ENCODE results near the gene LARGE1. TPM values are rescaled to one million over a fixed set of nuclear protein-coding genes. Genes with fewer than 3 reads are reported as not detected.

Gene LARGE1
- total and polyA plus RNA-seq, 2 of the 4 experiments (the other 2 are of a cell fraction), result 6.2 to 12.4 TPM

- Histone ChIP-seq H3K14ac (replicated peaks; ENCODE audit: low read depth, low read length) (no peak overlapping the region), H2AK9ac (replicated peaks; ENCODE audit: low read depth, low read length, poor library complexity) (no peak overlapping the region), H3K4me1 (ENCODE audit: control insufficient read depth, insufficient read depth, low read length) (no peaks in the 10 kb centered on the region), H2AFZ (replicated peaks; ENCODE audit: low read length, poor library complexity) (no peak overlapping the region), H3K27me3 (ENCODE audit: control insufficient read depth, insufficient read depth, low read length) (no peaks in the 10 kb centered on the region), H4K20me1 (ENCODE audit: insufficient read depth, low read length) (no peaks in the 10 kb centered on the region; the same call in 1 of the 2 replicates), H4K5ac (ENCODE audit: low read depth, low read length) (no peak overlapping the region), H3K9ac (ENCODE audit: low read depth, low read length) (no peak overlapping the region), H3K27ac (ENCODE audit: insufficient read depth, low read length) (no peak overlapping the region), H3K4me2 (ENCODE audit: low read depth, low read length) (no peak overlapping the region), H4K8ac (ENCODE audit: low read depth in 2 of 2, low read length in 2 of 2) (no peak overlapping the region), H3K9me3 (ENCODE audit: control insufficient read depth, insufficient read depth, low read length) (no peaks in the 10 kb centered on the region), H2AK5ac (ENCODE audit: low read depth, low read length) (no peak overlapping the region), H3K18ac (ENCODE audit: low read depth, low read length) (no peak overlapping the region), H2BK5ac (ENCODE audit: low read depth, low read length, poor library complexity, severe bottlenecking) (no peak overlapping the region), H3K9me1 (ENCODE audit: insufficient read depth, low read length) (no peaks in the 10 kb centered on the region), H3K23ac (ENCODE audit: low read depth, low read length) (no peak overlapping the region), H4K91ac (ENCODE audit: insufficient read depth, low read depth, low read length) (no peak overlapping the region), H3K4ac (ENCODE audit: low read depth, low read length) (no peak overlapping the region), H3K79me1 (ENCODE audit: low read depth in 1 of 2, low read length in 2 of 2) (no peaks in the 10 kb centered on the region; a peak in 1 of 4 replicates), H2BK15ac (ENCODE audit: low read depth, low read length) (no peak overlapping the region), H3K4me3 (ENCODE audit: insufficient read depth, low read depth, low read length) (no peak overlapping the region), H3K56ac (ENCODE audit: extremely low read depth, insufficient read depth, low read length) (no peak overlapping the region), H3K36me3 (ENCODE audit: control insufficient read depth, insufficient read depth, low read length) (no peaks in the 10 kb centered on the region; the same call in 1 of the 2 replicates), H2BK20ac (ENCODE audit: low read depth, low read length) (no peak overlapping the region), H2BK120ac (ENCODE audit: low read depth, low read length) (no peak overlapping the region)
- no TSS peak for BruUV-seq (replicated peaks)
- ATAC-seq (ENCODE audit: low read depth) (no peak), DNase-seq (no peak)
- TF ChIP-seq CHD1 (IDR thresholded peaks at IDR 0.05; ENCODE audit: low read depth, low read length) (no peak), MXI1 (IDR thresholded peaks at IDR 0.05; ENCODE audit: borderline replicate concordance, low read depth, low read length) (no peak), NFE2L2 (IDR thresholded peaks at IDR 0.05; ENCODE audit: low read depth, low read length) (no peak), FOS (IDR thresholded peaks at IDR 0.05; ENCODE audit: low read depth, low read length) (no peak), MAFK (IDR thresholded peaks at IDR 0.05; ENCODE audit: low read depth, low read length) (no peak), CEBPB (IDR thresholded peaks at IDR 0.05; ENCODE audit: low read depth, low read length) (no peak), MAZ (IDR thresholded peaks at IDR 0.05; ENCODE audit: borderline replicate concordance, low read depth, low read length) (no peak), RFX5 (IDR thresholded peaks at IDR 0.05; ENCODE audit: low read depth, low read length) (no peak), BHLHE40 (IDR thresholded peaks at IDR 0.05; ENCODE audit: low read depth, low read length) (no peak), SMC3 (IDR thresholded peaks at IDR 0.05; ENCODE audit: low read depth, low read length) (no peak), RCOR1 (IDR thresholded peaks at IDR 0.05; ENCODE audit: insufficient replicate concordance, low read length) (no peak), CTCF (conservative IDR thresholded peaks at IDR 0.05; ENCODE audit: low read depth, low read length) (no peak), RAD21 (IDR thresholded peaks at IDR 0.05; ENCODE audit: low read length) (no peak), USF2 (IDR thresholded peaks at IDR 0.05; ENCODE audit: low read depth, low read length) (no peak), ELK1 (IDR thresholded peaks at IDR 0.05; ENCODE audit: borderline replicate concordance, low read depth, low read length) (no peak)
- intact Hi-C loops (cut with micrococcal nuclease), result loop anchor here (5.0 kb wide), 1 partner anchor 1330 kb away; no protein-coding TSS in a partner anchor
- WGBS, 2 experiments (ENCODE audit: extremely low coverage in 2 of 2, insufficient read length in 1 of 2), result no CpG with 5 or more reads among the region's 1 CpG
- in situ Hi-C loops (cut with MboI; ENCODE audit: low sequenced_read_pairs), result no loop called here
- POLR2A ChIA-PET (ENCODE audit: unreplicated experiment), result no interaction called here
- CTCF ChIA-PET, result no interaction called here
- dilution Hi-C loops (cut with HindIII; ENCODE audit: low sequenced_read_pairs, unreplicated experiment), result no loop called here
Measured at GRCh38 chr22:33747029-33747428, 173.2 kb downstream of the LARGE1 start.

Data from IMR-90 (cell line).